Chondrocyte (in vitro differentiated cells): ENCODE results near the gene CTIF. TPM values are rescaled to one million over a fixed set of nuclear protein-coding genes. Genes with fewer than 3 reads are reported as not detected.
"Not testable (repeated sequence)": the region's sequence is repeated elsewhere in the genome, so short reads cannot be mapped to it uniquely, and the experiment has no call there.

Experiments
- DNase-seq: peaks from one replicate; pipeline ENCODE4 v3.0.0; 2021; ENCODE audit warnings: mixed read lengths, low spot score
- H3K27ac Mint-ChIP-seq: one replicate; pipeline ENCODE4 v1.8.0; 2021; ENCODE audit warnings: mild to moderate bottlenecking, moderate library complexity, mixed read lengths; ENCODE audit not compliant: unreplicated experiment
- H3K27me3 Mint-ChIP-seq: 2 replicates; pipeline ENCODE4 v1.8.0; 2021; ENCODE audit warnings: low read depth, mixed read lengths
- H3K36me3 Mint-ChIP-seq: 2 replicates; pipeline ENCODE4 v1.8.0; 2021; ENCODE audit warnings: low read depth, mixed read lengths
- H3K4me1 Mint-ChIP-seq: 2 replicates; pipeline ENCODE4 v1.8.0; 2021; ENCODE audit warnings: low read depth, mild to moderate bottlenecking, mixed read lengths
- H3K4me3 Mint-ChIP-seq: one replicate; pipeline ENCODE4 v1.8.0; 2021; ENCODE audit warnings: mild to moderate bottlenecking, moderate library complexity, mixed read lengths; ENCODE audit not compliant: unreplicated experiment
- H3K9me3 Mint-ChIP-seq: 2 replicates; pipeline ENCODE4 v1.8.0; 2021; ENCODE audit warnings: low read depth, mixed read lengths
- total RNA-seq: library from RNA; stranded (reverse); gene quantifications from 3 replicates; pipeline ENCODE4 v1.2.1, GENCODE V29; 2021
- TF ChIP-seq, protein P1 (sequence below): fragments of 200-600 bp; sonication (generic); IDR thresholded peaks from 2 replicates; pipeline ENCODE4 v1.5.0; 2021; ENCODE audit warnings: antibody characterized with exemption, mild to moderate bottlenecking, moderate library complexity

Gene CTIF
- total RNA-seq, 1 donor from 2014 or later, result 184 TPM

- H3K4me1 Mint-ChIP-seq, result peaks cover 58% of the 10 kb centered on the region
- H3K27me3 Mint-ChIP-seq, result no peaks in the 10 kb centered on the region
- H3K4me3 Mint-ChIP-seq, result no peak overlapping the region
- peaks cover 42% of the 10 kb centered on the region for H3K36me3 Mint-ChIP-seq
- H3K9me3 Mint-ChIP-seq, result peaks cover 8% of the 10 kb centered on the region
- peak overlapping the region; percentile 70 for H3K27ac Mint-ChIP-seq
- DNase-seq, result no peak
- TF ChIP-seq, protein P1, sequence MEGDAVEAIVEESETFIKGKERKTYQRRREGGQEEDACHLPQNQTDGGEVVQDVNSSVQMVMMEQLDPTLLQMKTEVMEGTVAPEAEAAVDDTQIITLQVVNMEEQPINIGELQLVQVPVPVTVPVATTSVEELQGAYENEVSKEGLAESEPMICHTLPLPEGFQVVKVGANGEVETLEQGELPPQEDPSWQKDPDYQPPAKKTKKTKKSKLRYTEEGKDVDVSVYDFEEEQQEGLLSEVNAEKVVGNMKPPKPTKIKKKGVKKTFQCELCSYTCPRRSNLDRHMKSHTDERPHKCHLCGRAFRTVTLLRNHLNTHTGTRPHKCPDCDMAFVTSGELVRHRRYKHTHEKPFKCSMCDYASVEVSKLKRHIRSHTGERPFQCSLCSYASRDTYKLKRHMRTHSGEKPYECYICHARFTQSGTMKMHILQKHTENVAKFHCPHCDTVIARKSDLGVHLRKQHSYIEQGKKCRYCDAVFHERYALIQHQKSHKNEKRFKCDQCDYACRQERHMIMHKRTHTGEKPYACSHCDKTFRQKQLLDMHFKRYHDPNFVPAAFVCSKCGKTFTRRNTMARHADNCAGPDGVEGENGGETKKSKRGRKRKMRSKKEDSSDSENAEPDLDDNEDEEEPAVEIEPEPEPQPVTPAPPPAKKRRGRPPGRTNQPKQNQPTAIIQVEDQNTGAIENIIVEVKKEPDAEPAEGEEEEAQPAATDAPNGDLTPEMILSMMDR, result no peak
These were observed 104.4 kb downstream of the CTIF start for GRCh38 chr18:48643262-48643661.

DNA sequence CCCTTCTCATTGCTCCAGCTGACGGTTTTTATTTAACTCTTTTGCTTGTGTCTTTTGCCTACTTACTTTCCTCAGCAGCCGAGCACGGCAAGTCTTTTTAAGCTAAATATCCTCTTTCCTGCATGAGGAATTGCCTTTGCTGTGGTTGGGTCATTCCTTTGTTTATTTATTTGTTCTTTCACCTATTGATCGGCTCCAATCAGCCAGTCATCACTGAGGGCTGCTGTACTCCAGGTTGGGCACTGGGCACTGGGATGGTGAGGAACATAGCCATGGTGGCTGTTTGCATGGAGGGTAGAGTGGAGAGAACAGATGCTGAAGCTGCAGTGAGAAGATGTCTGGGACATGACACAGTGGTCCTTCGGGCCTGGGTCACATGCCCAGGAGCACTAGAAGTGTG lies 105.2 kb downstream of the CTIF start:
- H3K27me3 Mint-ChIP-seq, result no peaks in the 10 kb centered on the region
- H3K9me3 Mint-ChIP-seq, result peaks cover 8% of the 10 kb centered on the region
- peak overlapping the region; percentile 36 for H3K27ac Mint-ChIP-seq
- H3K36me3 Mint-ChIP-seq, result peaks cover 34% of the 10 kb centered on the region
- no peak overlapping the region for H3K4me3 Mint-ChIP-seq
- no peak for DNase-seq
- TF ChIP-seq, protein P1, result no peak
- peaks cover 58% of the 10 kb centered on the region for H3K4me1 Mint-ChIP-seq

- no peak for DNase-seq
- peaks cover 52% of the 10 kb centered on the region for H3K4me1 Mint-ChIP-seq
- peaks cover 8% of the 10 kb centered on the region for H3K9me3 Mint-ChIP-seq
- H3K36me3 Mint-ChIP-seq, result peaks cover 37% of the 10 kb centered on the region
- no peak overlapping the region for H3K27ac Mint-ChIP-seq
- no peak overlapping the region for H3K4me3 Mint-ChIP-seq
- H3K27me3 Mint-ChIP-seq, result no peaks in the 10 kb centered on the region
- TF ChIP-seq, protein P1, result no peak
These were observed 106.7 kb downstream of the CTIF start for GRCh38 chr18:48645427-48646002.

DNA sequence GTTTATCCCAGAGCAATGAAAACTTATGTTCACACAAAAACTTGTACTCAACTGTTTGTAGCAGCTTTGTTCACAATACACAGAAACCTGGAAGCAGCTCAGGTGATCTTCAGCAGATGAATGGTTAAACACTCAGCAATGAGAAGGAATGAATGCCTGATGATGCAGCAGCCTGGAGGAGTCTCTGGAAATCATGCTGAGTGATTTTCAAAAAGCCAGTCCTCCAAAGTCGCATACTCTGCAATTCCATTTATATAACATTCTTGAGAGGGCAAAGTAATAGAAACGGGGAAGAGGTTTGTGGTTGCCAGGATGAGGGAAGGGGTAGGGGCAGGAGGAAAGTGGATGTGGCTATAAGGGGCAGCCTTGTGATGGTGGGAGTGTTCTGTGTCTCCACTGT lies 108.1 kb downstream of the CTIF start:
- peaks cover 36% of the 10 kb centered on the region for H3K36me3 Mint-ChIP-seq
- peaks cover 8% of the 10 kb centered on the region for H3K9me3 Mint-ChIP-seq
- peaks cover 40% of the 10 kb centered on the region for H3K4me1 Mint-ChIP-seq
- H3K27me3 Mint-ChIP-seq, result no peaks in the 10 kb centered on the region
- H3K4me3 Mint-ChIP-seq, result no peak overlapping the region
- TF ChIP-seq, protein P1, result no peak
- H3K27ac Mint-ChIP-seq, result peak overlapping the region; percentile 65
- no peak for DNase-seq

- no peak for DNase-seq
- TF ChIP-seq, protein P1, result peak; percentile 24
These were observed 110.4 kb downstream of the CTIF start for GRCh38 chr18:48649231-48649630.

DNA sequence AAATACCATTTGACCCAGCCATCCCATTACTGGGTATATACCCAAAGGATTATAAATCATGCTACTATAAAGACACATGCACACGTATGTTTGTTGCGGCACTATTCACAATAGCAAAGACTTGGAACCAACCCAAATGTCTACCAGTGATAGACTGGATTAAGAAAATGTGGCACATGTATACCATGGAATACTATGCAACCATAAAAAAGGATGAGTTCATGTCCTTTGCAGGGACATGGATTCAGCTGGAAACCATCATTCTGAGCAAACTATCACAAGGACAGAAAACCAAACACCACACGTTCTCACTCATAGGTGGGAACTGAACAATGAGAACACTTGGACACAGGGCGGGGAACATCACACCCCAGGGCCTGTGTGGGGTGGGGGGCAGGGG lies 115.8 kb downstream of the CTIF start:
- H3K9me3 Mint-ChIP-seq, H3K27me3 Mint-ChIP-seq, H3K27ac Mint-ChIP-seq, H3K4me3 Mint-ChIP-seq, DNase-seq, H3K4me1 Mint-ChIP-seq: not testable (repeated sequence)
- peaks cover 13% of the 10 kb centered on the region for H3K36me3 Mint-ChIP-seq

More at GRCh38 chr18:48649231-48649630, 110.4 kb downstream of the CTIF start:
- H3K9me3 Mint-ChIP-seq, result peaks cover 3% of the 10 kb centered on the region
- no peak overlapping the region for H3K4me3 Mint-ChIP-seq
- H3K27me3 Mint-ChIP-seq, result no peaks in the 10 kb centered on the region
- H3K4me1 Mint-ChIP-seq, result peaks cover 22% of the 10 kb centered on the region
- H3K36me3 Mint-ChIP-seq, result peaks cover 27% of the 10 kb centered on the region
- H3K27ac Mint-ChIP-seq, result no peak overlapping the region
